HG02885 (cell line): Measurements from ENCODE around the gene C18orf32.
"Not testable (repeated sequence)": the region's sequence is repeated elsewhere in the genome, so short reads cannot be mapped to it uniquely, and the experiment has no call there.

Experiments used
- ATAC-seq: cut with Tn5 transposase; IDR thresholded peaks from one replicate; pipeline ENCODE4 v1.9.1; 2021; ENCODE audit warnings: mild to moderate bottlenecking; ENCODE audit not compliant: unreplicated experiment, poor library complexity

The C18orf32 gene

GRCh38 chr18:49474935-49475334, 12.1 kb downstream of the C18orf32 start:
- ATAC-seq = not testable (repeated sequence)

DNA sequence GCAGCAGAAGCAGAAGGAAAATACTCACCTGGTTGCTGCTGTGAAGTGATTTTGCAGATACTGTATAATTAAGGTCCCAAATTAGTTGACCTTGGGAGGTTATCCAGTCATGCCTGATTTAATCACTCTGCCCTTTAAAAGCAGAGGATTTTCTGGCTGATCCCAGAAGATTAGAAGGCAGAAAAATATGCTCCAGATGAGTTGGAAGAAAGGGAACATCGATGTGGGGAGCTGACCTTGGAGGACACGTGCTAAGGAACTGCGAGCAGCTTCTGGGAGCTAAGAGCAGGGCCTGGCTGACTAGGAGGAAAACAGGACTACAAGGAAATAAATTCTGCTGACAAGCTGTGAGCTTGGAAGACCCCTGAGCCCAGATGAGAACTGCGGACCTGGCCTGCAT, 13.3 kb downstream of the C18orf32 start:
- no peak for ATAC-seq

- no peak for ATAC-seq
These were observed 14.6 kb downstream of the C18orf32 start for GRCh38 chr18:49472459-49472858.

- no peak for ATAC-seq
These were observed 15.5 kb downstream of the C18orf32 start for GRCh38 chr18:49471532-49471931.

- ATAC-seq = no peak
These were observed 19.4 kb downstream of the C18orf32 start for GRCh38 chr18:49467599-49467998.

DNA sequence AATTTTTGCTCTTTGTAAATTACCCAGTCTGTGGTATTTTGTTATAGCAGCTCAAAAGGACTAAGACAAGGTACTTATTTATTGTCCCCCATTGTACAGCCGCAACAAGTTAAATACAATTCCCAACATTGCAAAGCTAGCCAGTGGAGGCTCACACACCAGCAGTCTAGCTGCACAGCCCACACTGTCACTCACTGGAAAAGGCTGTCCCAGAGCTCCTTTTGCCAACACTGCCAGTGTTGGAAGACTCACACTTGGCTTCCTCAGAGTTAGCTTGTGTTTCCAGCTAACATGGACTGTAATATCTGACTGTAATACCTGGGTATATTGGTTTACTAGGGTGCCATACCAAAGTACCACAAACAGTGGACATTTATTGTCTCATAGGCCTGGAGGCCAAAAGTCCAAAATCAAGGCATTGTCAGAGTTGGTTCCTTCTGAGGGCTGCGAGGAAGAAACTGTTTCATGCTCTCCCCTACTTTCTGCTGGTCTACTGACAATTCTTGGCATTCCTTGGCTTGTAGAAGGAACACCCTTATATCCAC, 19.9 kb downstream of the C18orf32 start:
- ATAC-seq = no peak

DNA sequence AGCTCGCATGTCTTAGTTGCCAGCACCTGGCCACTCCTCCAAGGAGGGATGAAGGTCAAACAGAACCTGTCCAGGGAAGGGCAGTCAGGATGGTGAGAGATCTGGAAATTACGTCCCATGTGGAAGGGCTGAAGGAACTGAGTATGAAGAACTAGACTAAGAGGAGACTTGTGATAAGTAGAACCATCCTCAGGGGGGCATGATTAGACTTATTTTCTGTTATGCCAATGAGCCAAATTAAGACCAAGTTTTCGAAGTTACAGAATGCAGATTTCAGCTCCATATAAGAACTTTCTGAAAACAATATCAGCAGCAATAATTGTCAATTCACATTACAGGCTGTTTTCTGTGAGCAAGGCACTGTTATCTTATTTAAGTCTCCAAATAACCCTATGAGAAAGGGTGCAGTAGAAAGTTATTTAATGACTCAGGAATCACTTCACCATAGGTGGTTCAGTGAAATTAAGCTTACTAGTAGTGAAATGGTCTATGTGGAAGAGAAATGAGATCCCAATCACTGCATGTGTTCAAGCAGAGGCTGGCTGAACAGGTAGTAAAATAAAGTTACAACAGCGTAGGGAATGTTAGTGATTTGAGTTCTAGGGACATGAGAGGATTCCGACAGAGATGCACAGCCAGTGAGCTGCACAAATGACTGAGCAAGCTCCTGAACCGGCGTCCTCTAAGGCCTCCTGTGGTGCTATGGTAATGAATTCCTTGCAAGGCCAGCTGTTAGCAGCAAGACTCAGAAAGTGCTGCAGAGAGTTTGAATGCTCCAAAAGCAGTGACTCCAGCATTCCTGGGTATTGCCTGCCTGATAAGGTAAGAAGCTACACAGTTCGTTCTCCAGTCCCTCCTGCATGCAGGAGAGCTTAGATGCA, 22.1 kb downstream of the C18orf32 start:
- no peak for ATAC-seq

- ATAC-seq = no peak
These were observed 25.4 kb downstream of the C18orf32 start for GRCh38 chr18:49461602-49461977.

DNA sequence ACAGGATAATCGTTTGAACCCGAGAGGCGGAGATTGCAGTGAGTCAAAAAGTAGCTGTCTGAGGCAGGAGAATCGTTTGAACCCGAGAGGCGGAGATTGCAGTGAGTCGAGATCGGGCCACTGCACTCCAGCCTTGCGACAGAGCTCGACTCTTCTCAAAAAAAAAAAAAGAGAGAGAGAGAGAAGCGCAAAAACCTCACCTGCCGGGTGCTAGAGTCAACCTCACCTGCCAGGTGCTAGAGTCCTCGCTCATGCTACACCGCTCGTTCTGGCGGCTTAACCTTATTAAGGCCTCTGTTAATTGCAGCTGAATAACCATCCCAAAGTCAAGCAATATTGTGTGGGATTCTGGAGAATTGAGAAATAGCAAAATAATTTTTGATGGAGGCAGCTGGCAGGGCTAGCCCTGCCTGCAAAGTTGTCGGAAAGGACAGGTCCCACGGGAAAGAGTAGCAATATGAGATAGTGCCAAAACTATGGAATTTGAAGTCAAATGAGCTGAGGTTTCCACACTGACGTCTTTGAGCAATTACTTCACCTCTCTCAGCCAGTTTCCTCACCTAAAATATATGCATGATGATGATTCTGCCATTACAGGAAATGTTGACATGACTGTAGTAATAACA, 25.9 kb downstream of the C18orf32 start:
- ATAC-seq = no peak

- peak; percentile 20 for ATAC-seq
These were observed 27.4 kb downstream of the C18orf32 start for GRCh38 chr18:49459404-49460171.

DNA sequence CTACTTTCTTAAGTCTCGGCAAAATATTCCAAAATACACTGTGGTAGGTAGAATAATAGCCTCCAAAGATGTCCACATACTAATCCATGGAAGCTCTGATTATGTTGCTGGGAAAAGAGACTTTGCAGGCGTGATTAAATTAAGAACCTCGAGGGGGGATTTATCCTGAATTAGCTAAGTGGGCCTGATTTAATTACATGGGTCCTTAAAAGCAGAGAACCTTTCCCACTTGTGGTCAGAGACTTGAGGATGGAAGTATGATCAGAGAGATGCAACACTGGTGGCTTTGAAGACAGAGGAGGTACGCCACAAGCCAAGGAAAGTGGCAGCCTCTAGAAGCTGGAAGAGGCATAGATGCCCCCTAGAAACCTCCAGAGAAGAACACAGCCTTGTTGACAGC, 29.4 kb downstream of the C18orf32 start:
- ATAC-seq = no peak

DNA sequence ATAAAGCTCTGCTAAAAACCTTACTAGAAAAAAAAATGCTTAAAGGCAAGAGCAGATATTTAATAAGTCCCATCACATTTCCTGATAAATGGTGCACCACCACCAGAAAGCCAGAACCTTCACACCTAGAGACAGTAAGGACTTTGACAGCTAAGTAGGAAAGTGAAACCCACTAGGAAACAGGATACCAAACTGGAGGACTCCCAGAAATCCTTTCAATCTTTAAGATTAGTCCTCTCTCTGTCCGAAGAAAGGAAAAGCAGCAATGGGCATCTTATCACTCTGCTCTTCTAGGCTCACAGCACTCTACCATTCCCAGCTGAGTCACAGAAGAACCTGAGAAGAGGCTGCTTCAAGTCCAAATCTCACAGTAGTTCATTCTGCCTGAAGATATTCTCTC, 30.2 kb downstream of the C18orf32 start:
- ATAC-seq = no peak

- ATAC-seq = not testable (repeated sequence)
These were observed 34.5 kb downstream of the C18orf32 start for GRCh38 chr18:49452534-49452933.

DNA sequence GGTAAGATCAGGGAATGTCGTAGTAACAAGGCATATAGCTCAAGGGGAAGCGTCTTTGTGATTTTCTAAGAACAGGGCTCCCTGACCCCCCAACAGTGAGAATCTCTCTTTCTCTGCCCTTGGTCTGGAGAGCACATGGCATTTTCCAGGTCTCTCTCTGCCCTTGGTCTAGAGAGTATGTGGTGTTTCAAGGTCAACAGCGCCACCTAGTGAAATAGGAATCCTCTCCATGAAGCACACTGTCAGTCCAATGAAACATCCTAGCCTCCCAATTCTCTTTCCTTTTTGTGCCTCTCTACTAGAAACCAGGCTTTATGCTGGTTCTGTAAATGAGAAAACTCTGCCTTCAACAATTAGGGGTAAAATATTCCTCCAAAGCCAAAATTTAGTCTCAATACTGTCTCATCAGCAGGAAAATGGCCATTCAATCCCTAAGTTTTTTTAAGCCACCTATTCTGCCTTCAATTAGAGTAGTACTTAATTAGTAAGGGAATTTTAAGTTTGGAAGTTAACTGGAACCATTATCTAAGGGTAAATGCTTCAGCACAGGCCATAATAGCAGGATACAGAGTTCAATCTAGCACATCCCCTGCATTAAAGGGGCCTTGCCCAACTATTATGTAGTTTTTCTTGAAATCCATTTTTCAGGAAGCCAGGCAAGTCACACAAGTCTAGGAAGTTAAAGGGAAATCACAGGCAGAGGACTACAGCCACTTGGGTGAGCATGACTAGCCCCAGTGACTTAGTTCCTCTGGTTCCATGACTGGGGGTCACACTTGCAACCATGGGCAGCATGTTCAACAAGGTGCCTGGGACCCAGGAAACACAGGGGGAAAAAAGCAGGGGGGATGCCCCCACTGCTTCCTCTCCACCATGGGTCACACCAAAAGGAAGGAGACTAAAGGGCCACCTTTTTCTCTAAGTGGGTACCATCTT, 39.0 kb downstream of the C18orf32 start:
- ATAC-seq = no peak

GRCh38 chr18:49446481-49446880, 40.6 kb downstream of the C18orf32 start:
- ATAC-seq = no peak

DNA sequence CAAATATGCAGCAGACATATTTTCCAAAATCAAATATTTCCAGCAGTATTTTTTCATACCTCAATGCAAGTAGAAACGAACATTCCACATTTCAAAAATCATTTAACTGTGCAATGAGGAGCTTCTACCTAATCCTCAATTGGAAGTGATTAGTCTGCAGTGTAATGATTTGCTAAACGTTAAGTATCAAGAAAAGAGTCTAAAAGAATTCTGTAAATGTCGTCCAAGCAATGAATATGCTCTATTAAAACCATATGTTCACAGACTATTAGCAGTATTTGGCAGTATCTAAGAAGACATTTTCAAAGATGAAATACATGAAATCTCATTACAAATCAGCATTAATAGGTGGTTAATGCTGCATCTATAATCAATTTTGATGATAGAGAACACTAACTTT, 42.5 kb downstream of the C18orf32 start:
- no peak for ATAC-seq

DNA sequence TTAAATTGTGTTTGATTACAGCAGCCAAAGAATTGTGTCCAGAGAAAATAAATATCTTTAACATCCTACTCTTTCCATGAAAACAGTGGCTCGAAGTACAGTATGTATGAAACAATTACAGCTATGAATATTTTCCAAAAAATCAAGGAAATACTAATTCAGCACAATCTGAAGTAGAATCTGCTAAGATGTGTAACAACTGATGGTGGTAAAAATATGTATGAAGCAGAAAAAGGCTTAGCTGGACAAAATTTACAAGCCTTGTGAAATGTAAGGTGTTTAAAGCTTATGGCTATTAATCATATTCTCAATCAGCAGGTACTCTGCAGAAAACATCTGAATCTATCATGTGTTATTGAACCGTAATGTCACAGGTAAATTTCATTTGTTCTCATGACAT, 43.2 kb downstream of the C18orf32 start:
- ATAC-seq = no peak

- no peak for ATAC-seq
These were observed 45.6 kb downstream of the C18orf32 start for GRCh38 chr18:49441338-49441938.

DNA sequence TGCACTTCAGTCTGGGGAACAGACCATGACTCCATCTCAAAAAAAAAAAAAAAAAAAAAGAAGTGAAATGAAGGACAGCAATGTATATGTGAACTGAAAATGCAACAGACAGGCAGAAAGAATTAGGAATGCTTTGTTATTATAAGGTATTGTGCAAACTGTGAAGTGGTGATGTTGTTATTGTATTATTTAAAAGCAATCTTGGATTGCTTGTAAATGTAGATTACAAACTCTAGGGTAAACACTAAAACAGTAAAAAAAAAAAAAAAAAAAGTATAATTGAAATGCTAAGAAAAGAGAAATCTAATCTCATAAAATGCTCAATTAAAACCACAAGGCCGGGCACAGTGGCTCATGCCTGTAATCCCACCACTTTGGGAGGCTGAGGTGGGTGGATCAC, 51.9 kb downstream of the C18orf32 start:
- no peak for ATAC-seq
